Ovary (tissue), 10 donors: ENCODE results near the gene CDHR2. TPM values are rescaled to one million over a fixed set of nuclear protein-coding genes. Genes with fewer than 3 reads are reported as not detected.

Experiments
- DNase-seq, 5 donors: peaks; one replicate each; pipeline ENCODE4 v3.0.0-alpha.2; 2019 to 2020
- H3K27ac ChIP-seq, 2 donors: fragments of 200-600 bp; one replicate each; pipeline versions ENCODE4 v1.5.1 to v1.8.0; 2019 to 2022
- H3K27me3 ChIP-seq: fragments of 200-600 bp; one replicate; pipeline ENCODE4 v1.8.0; 2022
- H3K36me3 ChIP-seq: fragments of 200-600 bp; sonication (generic); one replicate; pipeline ENCODE4 v1.5.1; 2019
- H3K4me1 ChIP-seq: one replicate; pipeline ENCODE4 v1.8.1; 2013; ENCODE audit warnings: mild to moderate bottlenecking, moderate library complexity; ENCODE audit not compliant: insufficient read depth
- H3K4me3 ChIP-seq: fragments of 200-600 bp; sonication (generic); one replicate; pipeline ENCODE4 v1.5.1; 2017
- H3K9me3 ChIP-seq, 2 donors: fragments of 200-600 bp in 1 of 2; sonication (generic) in 1 of 2; one replicate each; pipeline versions ENCODE4 v1.5.1 to v1.8.1; 2013 to 2019; ENCODE audit warnings: mild to moderate bottlenecking in 1 of 2, moderate library complexity in 1 of 2
- EP300 ChIP-seq: sonication (generic); formaldehyde crosslinking; IDR thresholded peaks from one replicate; pipeline ENCODE4 v1.6.1; 2017; ENCODE audit warnings: antibody characterized with exemption
- POLR2A ChIP-seq: fragments of 450-650 bp; IDR thresholded peaks from one replicate; pipeline ENCODE4 v1.6.1; 2017; ENCODE audit warnings: antibody characterized with exemption, mild to moderate bottlenecking, moderate library complexity
- WGBS, 3 donors: extraction: QIAGEN DNeasy Blood & Tissue Kit in 1 of 3; methylation state at CpG; one replicate each; pipeline versions ENCODE4 v1.1.5 to v1.1.7; 2013 to 2017; 5-methylcytosine and 5-hydroxymethylcytosine counted together
- intact Hi-C, 4 donors: fragments of 100-400 bp; cut with DNase I; formaldehyde crosslinking; loops; one replicate each; pipeline versions ENCODE4 v1.11.0 to v1.15.1; 2022 to 2023
- long read RNA-seq, 3 donors: library from polyadenylated mRNA in 2 of 3; unstranded in 2 of 3; transcript quantifications; one replicate each; pipeline ENCODE4 v2.0.0 and lab custom pipeline, GENCODE V29; 2021 to 2026
- polyA plus RNA-seq, 2 donors: library from polyadenylated mRNA; stranded (reverse); fragments of 200-250 nt in 1 of 2; fragments of 350-450 nt in 1 of 2; fragmentation: Illumina TruSeq in 1 of 2; extraction: RNeasy Lipid Tissue Mini Kit (QIAGEN cat#74804) in 1 of 2; gene quantifications; one replicate each; pipeline ENCODE4 v1.2.3, GENCODE V29; 2013 to 2014
- total RNA-seq, 7 donors: library from RNA; depleted of rRNA in 2 of 7; stranded (reverse); fragments of >200 nt in 2 of 7; fragmentation: NEBNext Ultra II Directional in 3 of 7; extraction: Animal tissue kit (Norgen Biotek cat#: 25700) in 3 of 7; gene quantifications; one replicate each; pipeline versions ENCODE4 v1.1.0 to v1.2.4, GENCODE V29; 2016 to 2023
- TF ChIP-seq, protein P1 (sequence below), 3 donors: fragments of 450-650 bp in 2 of 3; fragments of 200-600 bp in 1 of 3; IDR thresholded peaks; one replicate each; pipeline versions ENCODE4 v1.5.1 to v1.8.0; 2016 to 2022; ENCODE audit warnings: antibody characterized with exemption in 3 of 3, mild to moderate bottlenecking in 1 of 3
- donor health status: DM: no; HTN: no; CAD: no; lungs with moderate emphysema.
- donor health status: DM: no; HTN: no; CAD: no.
- donor health status: Bipolar disorder and iron deficiency.
- donor health status: DM: yes; HTN: yes; CAD: no.
- donor health status: DM: no; HTN: no; CAD: no.
- donor health status: DM: yes; HTN: yes; CAD: no.

CDHR2 gene, protein sequence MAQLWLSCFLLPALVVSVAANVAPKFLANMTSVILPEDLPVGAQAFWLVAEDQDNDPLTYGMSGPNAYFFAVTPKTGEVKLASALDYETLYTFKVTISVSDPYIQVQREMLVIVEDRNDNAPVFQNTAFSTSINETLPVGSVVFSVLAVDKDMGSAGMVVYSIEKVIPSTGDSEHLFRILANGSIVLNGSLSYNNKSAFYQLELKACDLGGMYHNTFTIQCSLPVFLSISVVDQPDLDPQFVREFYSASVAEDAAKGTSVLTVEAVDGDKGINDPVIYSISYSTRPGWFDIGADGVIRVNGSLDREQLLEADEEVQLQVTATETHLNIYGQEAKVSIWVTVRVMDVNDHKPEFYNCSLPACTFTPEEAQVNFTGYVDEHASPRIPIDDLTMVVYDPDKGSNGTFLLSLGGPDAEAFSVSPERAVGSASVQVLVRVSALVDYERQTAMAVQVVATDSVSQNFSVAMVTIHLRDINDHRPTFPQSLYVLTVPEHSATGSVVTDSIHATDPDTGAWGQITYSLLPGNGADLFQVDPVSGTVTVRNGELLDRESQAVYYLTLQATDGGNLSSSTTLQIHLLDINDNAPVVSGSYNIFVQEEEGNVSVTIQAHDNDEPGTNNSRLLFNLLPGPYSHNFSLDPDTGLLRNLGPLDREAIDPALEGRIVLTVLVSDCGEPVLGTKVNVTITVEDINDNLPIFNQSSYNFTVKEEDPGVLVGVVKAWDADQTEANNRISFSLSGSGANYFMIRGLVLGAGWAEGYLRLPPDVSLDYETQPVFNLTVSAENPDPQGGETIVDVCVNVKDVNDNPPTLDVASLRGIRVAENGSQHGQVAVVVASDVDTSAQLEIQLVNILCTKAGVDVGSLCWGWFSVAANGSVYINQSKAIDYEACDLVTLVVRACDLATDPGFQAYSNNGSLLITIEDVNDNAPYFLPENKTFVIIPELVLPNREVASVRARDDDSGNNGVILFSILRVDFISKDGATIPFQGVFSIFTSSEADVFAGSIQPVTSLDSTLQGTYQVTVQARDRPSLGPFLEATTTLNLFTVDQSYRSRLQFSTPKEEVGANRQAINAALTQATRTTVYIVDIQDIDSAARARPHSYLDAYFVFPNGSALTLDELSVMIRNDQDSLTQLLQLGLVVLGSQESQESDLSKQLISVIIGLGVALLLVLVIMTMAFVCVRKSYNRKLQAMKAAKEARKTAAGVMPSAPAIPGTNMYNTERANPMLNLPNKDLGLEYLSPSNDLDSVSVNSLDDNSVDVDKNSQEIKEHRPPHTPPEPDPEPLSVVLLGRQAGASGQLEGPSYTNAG (N-terminal part only)
- total RNA-seq (1 to 10 TPM in 1 of 7 donors, under 1 TPM in 1, not detected in 5; 0.20 to 2.0 TPM), polyA plus RNA-seq (under 1 TPM in 1 of 2 donors, not detected in 1; 0.10 TPM)
- long read RNA-seq, donor 1 = 0 reads
- long read RNA-seq, donor 2 = 0 reads
- long read RNA-seq, donor 3, partial matches to known transcripts = 1 of 4 reads
- long read RNA-seq, donor 3, other reads (novel, unspliced or antisense) = 3 of 4 reads

DNA sequence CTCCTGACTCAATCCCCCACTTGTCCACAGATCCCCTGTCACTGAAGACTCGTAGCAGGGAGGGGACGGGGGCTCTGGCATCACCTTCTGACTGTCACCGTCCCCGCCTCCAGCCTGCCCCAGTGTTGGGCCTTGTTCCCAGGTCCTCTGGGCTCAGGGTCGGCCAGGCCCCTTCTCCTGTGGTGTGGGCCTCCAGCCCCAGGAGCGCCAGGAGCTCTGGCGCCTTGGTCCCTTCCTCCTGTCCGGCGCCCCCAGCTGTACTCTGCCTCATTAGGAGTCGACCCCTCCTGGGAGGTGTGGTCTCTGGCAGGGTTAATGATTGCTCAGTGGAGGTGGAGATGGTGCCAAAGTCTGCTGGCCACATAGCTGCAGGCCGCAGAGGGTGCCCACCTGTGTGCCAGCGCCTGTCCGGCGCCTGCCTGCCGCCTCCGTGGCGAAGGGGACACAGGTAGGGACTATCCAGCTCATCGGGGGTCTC, at the start of gene CDHR2:
TSS of gene CDHR2 (plus strand) at position 376 of the 478 bp plus-strand sequence. CDS start 16,011 bp downstream, outside the sequence.
- H3K27me3 ChIP-seq = no peaks in the 10 kb centered on the region
- 60 to 65% (median 62%) methylated on average over 18 of the region's 18 CpGs for WGBS, 3 donors
- intact Hi-C loops = loop anchor here in 1 of 4 donors (10.0 kb wide), 1 partner anchor 134 kb away; the partner anchor contains the start of gene CLTB
- TF ChIP-seq, protein P1, sequence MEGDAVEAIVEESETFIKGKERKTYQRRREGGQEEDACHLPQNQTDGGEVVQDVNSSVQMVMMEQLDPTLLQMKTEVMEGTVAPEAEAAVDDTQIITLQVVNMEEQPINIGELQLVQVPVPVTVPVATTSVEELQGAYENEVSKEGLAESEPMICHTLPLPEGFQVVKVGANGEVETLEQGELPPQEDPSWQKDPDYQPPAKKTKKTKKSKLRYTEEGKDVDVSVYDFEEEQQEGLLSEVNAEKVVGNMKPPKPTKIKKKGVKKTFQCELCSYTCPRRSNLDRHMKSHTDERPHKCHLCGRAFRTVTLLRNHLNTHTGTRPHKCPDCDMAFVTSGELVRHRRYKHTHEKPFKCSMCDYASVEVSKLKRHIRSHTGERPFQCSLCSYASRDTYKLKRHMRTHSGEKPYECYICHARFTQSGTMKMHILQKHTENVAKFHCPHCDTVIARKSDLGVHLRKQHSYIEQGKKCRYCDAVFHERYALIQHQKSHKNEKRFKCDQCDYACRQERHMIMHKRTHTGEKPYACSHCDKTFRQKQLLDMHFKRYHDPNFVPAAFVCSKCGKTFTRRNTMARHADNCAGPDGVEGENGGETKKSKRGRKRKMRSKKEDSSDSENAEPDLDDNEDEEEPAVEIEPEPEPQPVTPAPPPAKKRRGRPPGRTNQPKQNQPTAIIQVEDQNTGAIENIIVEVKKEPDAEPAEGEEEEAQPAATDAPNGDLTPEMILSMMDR (IDR thresholded peaks at IDR 0.05) = no peak
- TF ChIP-seq POLR2A (no peak), EP300 (no peak)
- DNase-seq = no peak
- H3K36me3 ChIP-seq = no peaks in the 10 kb centered on the region
- no peak within 1 kb of the TSS for H3K4me3 ChIP-seq
- H3K4me1 ChIP-seq = no peaks in the 10 kb centered on the region
- H3K9me3 ChIP-seq = no peaks in the 10 kb centered on the region
- no peak within 1 kb of the TSS for H3K27ac ChIP-seq

- Histone ChIP-seq H3K27ac (no peak overlapping the region), H3K9me3 (no peaks in the 10 kb centered on the region), H3K4me1 (no peaks in the 10 kb centered on the region), H3K36me3 (no peaks in the 10 kb centered on the region), H3K4me3 (no peak overlapping the region), H3K27me3 (no peaks in the 10 kb centered on the region)
- no peak for DNase-seq
- 85 to 97% (median 93%) methylated on average over 3 of the region's 3 CpGs for WGBS, 3 donors
- intact Hi-C loops = no loop called here
- TF ChIP-seq, protein P1 (IDR thresholded peaks at IDR 0.05) = no peak
- TF ChIP-seq EP300 (no peak), POLR2A (no peak)
These were observed 48.6 kb upstream of the CDHR2 start for GRCh38 chr5:176500511-176500910.

- H3K4me3 ChIP-seq = no peak overlapping the region
- no peaks in the 10 kb centered on the region for H3K27me3 ChIP-seq
- no peak for DNase-seq
- H3K27ac ChIP-seq = no peak overlapping the region
- no peaks in the 10 kb centered on the region for H3K36me3 ChIP-seq
- intact Hi-C loops = no loop called here
- no peaks in the 10 kb centered on the region for H3K9me3 ChIP-seq
- TF ChIP-seq POLR2A (no peak), EP300 (no peak)
- TF ChIP-seq, protein P1 (IDR thresholded peaks at IDR 0.05) = no peak
- WGBS, 3 donors = 89 to 97% (median 94%) methylated on average over 1 of the region's 1 CpG
- no peaks in the 10 kb centered on the region for H3K4me1 ChIP-seq
These were observed 47.8 kb upstream of the CDHR2 start for GRCh38 chr5:176501333-176501732.
